Vagina (tissue), 2 donors: ENCODE results near the gene KBTBD4. TPM values are rescaled to one million over a fixed set of nuclear protein-coding genes. Genes with fewer than 3 reads are reported as not detected.

Experiments
- DNase-seq, 2 donors: peaks; one replicate each; pipeline ENCODE4 v3.0.0-alpha.2; 2017; ENCODE audit errors: extremely low spot score in 2 of 2
- H3K27ac ChIP-seq: fragments of 200-600 bp; sonication (generic); one replicate; pipeline ENCODE4 v1.5.1; 2019
- H3K27me3 ChIP-seq: fragments of 200-600 bp; sonication (generic); one replicate; pipeline ENCODE4 v1.5.1; 2019
- H3K36me3 ChIP-seq, 2 donors: fragments of 200-600 bp; sonication (generic); one replicate each; pipeline ENCODE4 v1.5.1; 2017 to 2019
- H3K4me1 ChIP-seq: fragments of 200-600 bp; sonication (generic); one replicate; pipeline ENCODE4 v1.5.1; 2019
- H3K4me3 ChIP-seq, 2 donors: fragments of 200-600 bp; sonication (generic); 1 replicate in 1 of 2; 2 replicates in 1 of 2; pipeline ENCODE4 v1.5.1; 2016 to 2019
- H3K9me3 ChIP-seq: fragments of 200-600 bp; sonication (generic); one replicate; pipeline ENCODE4 v1.5.1; 2019
- POLR2A ChIP-seq, 2 donors: fragments of 450-650 bp; IDR thresholded peaks; one replicate each; pipeline ENCODE4 v1.6.1; 2017; ENCODE audit warnings: antibody characterized with exemption in 2 of 2, mild to moderate bottlenecking in 2 of 2, moderate library complexity in 2 of 2
- POLR2AphosphoS5 ChIP-seq, 2 donors: sonication (generic); formaldehyde crosslinking; IDR thresholded peaks; one replicate each; pipeline ENCODE4 v1.9.0; 2017; ENCODE audit warnings: antibody characterized with exemption in 2 of 2, mild to moderate bottlenecking in 2 of 2, low read depth in 1 of 2; ENCODE audit not compliant: insufficient read depth in 1 of 2
- intact Hi-C: fragments of 100-400 bp; cut with DNase I; formaldehyde crosslinking; loops from one replicate; pipeline ENCODE4 v1.15.1; 2023
- total RNA-seq: library from RNA; depleted of rRNA; stranded (reverse); fragments of >200 nt; gene quantifications from one replicate; pipeline ENCODE4 v1.2.3, GENCODE V29; 2016
- TF ChIP-seq, protein P1 (sequence below), 3 experiments: fragments of 450-650 bp in 2 of 3; fragments of 200-600 bp in 1 of 3; sonication (generic) in 1 of 3; IDR thresholded peaks; one replicate each; pipeline ENCODE4 v1.5.1; 2017 to 2019; ENCODE audit warnings: antibody characterized with exemption in 3 of 3, mild to moderate bottlenecking in 2 of 3, moderate library complexity in 2 of 3

KBTBD4 gene
- total RNA-seq, 1 donor from 2014 or later, result 14.7 TPM

DNA sequence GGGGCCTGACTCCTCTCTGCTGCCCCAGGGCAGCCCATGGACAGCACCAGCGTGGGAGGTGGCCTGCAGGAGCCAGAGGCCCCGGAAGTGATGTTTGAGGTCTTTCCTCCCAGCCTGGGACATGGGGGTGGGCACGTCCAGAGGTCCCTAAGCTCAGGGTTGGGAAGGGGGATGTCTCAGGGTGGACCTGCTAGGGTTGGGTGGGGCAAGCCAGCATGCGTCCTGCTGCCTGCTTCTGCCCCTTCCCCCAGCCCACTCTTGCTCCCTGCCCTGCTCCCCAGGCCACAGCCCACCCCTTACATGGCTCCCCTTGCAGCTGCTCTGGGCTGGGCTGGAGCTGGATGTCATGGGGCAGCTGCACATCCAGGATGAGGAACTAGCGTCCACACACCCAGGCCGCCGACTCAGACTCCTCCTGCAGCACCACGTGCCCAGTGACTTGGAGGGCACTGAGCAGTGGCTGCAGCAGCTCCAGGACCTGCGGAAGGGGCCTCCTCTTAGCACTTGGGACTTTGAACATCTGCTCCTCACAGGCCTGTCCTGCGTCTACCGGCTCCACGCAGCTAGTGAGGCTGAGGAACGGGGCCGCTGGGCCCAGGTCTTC, 9.1 kb upstream of the KBTBD4 start:
- Histone ChIP-seq H3K4me1 (peaks cover 15% of the 10 kb centered on the region), H3K4me3 (no peak overlapping the region), H3K36me3 (peaks cover 0 to 22% of the 10 kb centered on the region in 2 donors), H3K27me3 (no peaks in the 10 kb centered on the region), H3K27ac (no peak overlapping the region), H3K9me3 (no peaks in the 10 kb centered on the region)
- intact Hi-C loops, result no loop called here
- DNase-seq, result no peak
- TF ChIP-seq POLR2A (IDR thresholded peaks at IDR 0.05), result no peak
- TF ChIP-seq, protein P1, sequence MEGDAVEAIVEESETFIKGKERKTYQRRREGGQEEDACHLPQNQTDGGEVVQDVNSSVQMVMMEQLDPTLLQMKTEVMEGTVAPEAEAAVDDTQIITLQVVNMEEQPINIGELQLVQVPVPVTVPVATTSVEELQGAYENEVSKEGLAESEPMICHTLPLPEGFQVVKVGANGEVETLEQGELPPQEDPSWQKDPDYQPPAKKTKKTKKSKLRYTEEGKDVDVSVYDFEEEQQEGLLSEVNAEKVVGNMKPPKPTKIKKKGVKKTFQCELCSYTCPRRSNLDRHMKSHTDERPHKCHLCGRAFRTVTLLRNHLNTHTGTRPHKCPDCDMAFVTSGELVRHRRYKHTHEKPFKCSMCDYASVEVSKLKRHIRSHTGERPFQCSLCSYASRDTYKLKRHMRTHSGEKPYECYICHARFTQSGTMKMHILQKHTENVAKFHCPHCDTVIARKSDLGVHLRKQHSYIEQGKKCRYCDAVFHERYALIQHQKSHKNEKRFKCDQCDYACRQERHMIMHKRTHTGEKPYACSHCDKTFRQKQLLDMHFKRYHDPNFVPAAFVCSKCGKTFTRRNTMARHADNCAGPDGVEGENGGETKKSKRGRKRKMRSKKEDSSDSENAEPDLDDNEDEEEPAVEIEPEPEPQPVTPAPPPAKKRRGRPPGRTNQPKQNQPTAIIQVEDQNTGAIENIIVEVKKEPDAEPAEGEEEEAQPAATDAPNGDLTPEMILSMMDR (IDR thresholded peaks at IDR 0.05), result no peak
- TF ChIP-seq POLR2AphosphoS5 (IDR thresholded peaks at IDR 0.05; ENCODE audit: insufficient read depth in 1 of 2, low read depth in 1 of 2), result no peak

- Histone ChIP-seq H3K36me3 (peaks cover 0 to 28% of the 10 kb centered on the region in 2 donors), H3K4me3 (no peak overlapping the region), H3K27ac (peak overlapping the region; percentile 3), H3K4me1 (peaks cover 15% of the 10 kb centered on the region), H3K27me3 (no peaks in the 10 kb centered on the region), H3K9me3 (no peaks in the 10 kb centered on the region)
- DNase-seq, result no peak
- intact Hi-C loops, result no loop called here
- TF ChIP-seq, protein P1 (IDR thresholded peaks at IDR 0.05), result no peak
- TF ChIP-seq POLR2AphosphoS5 (IDR thresholded peaks at IDR 0.05; ENCODE audit: insufficient read depth in 1 of 2, low read depth in 1 of 2) (no peak), POLR2A (IDR thresholded peaks at IDR 0.05) (no peak)
These were observed 8.4 kb upstream of the KBTBD4 start for GRCh38 chr11:47587039-47587716.

GRCh38 chr11:47586098-47586855, 7.5 kb upstream of the KBTBD4 start, which contains the start of gene FAM180B:
TSS of gene FAM180B (plus strand) at chr11:47586678. CDS start at chr11:47586769, 91 bp downstream.
- no peak for DNase-seq
- Histone ChIP-seq H3K27ac (peak within 1 kb of the TSS; percentile 3), H3K4me1 (peaks cover 15% of the 10 kb centered on the region), H3K4me3 (no peak within 1 kb of the TSS), H3K9me3 (no peaks in the 10 kb centered on the region), H3K27me3 (no peaks in the 10 kb centered on the region), H3K36me3 (peaks cover 3 to 37% of the 10 kb centered on the region in 2 donors)
- TF ChIP-seq, protein P1 (IDR thresholded peaks at IDR 0.05), result no peak
- TF ChIP-seq POLR2A (IDR thresholded peaks at IDR 0.05), result no peak
- no peak for TF ChIP-seq POLR2AphosphoS5 (IDR thresholded peaks at IDR 0.05; ENCODE audit: insufficient read depth in 1 of 2, low read depth in 1 of 2)
- intact Hi-C loops, result no loop called here

DNA sequence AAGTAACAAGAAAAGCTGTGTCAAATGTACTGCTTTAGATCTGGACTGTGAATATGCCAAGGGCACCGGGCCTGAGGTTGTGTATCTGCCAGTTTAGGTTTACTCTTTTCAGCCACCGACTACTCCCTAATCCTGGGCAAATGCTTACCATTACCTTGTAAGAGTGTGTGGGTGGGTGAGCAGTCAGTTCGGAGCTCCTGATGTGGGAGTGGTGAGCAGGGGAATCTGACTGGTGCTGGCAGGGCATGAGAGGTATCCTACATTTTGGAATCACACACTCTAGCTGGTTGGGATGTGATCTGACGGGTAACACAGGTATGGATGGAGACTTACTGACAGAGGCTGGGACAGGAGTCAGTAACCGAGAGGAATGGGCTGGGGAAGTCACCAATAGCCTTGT, 5.1 kb upstream of the KBTBD4 start:
- no peak for TF ChIP-seq POLR2A (IDR thresholded peaks at IDR 0.05)
- TF ChIP-seq, protein P1 (IDR thresholded peaks at IDR 0.05), result no peak
- no peak for TF ChIP-seq POLR2AphosphoS5 (IDR thresholded peaks at IDR 0.05; ENCODE audit: insufficient read depth in 1 of 2, low read depth in 1 of 2)
- Histone ChIP-seq H3K27ac (no peak overlapping the region), H3K4me3 (no peak overlapping the region), H3K27me3 (no peaks in the 10 kb centered on the region), H3K4me1 (peaks cover 30% of the 10 kb centered on the region), H3K9me3 (no peaks in the 10 kb centered on the region), H3K36me3 (peaks cover 3 to 46% of the 10 kb centered on the region in 2 donors)
- intact Hi-C loops, result no loop called here
- DNase-seq, result no peak
